Progenitor cell of endocrine pancreas (in vitro differentiated cells): ENCODE data around the gene CEP20. TPM values are rescaled to one million over a fixed set of nuclear protein-coding genes. Genes with fewer than 3 reads are reported as not detected.

Experiments used
- DNase-seq: peaks from one replicate; pipeline ENCODE4 v3.0.0; 2021; ENCODE audit warnings: low spot score; ENCODE audit not compliant: unreplicated experiment
- H3K27ac Mint-ChIP-seq: 2 replicates; pipeline ENCODE4 v1.8.0; 2021; ENCODE audit warnings: mild to moderate bottlenecking, moderate library complexity, mixed read lengths
- H3K27me3 Mint-ChIP-seq: 2 replicates; pipeline ENCODE4 v1.8.0; 2021; ENCODE audit warnings: mixed read lengths
- H3K36me3 Mint-ChIP-seq: 2 replicates; pipeline ENCODE4 v1.8.0; 2022; ENCODE audit warnings: mixed read lengths; ENCODE audit not compliant: insufficient read depth
- H3K4me1 Mint-ChIP-seq: 2 replicates; pipeline ENCODE4 v1.8.0; 2021; ENCODE audit warnings: low read depth, mixed read lengths
- H3K4me3 Mint-ChIP-seq: 2 replicates; pipeline ENCODE4 v1.8.0; 2021; ENCODE audit warnings: low read depth, mild to moderate bottlenecking, moderate library complexity, mixed read lengths
- H3K9me3 Mint-ChIP-seq: 2 replicates; pipeline ENCODE4 v1.8.0; 2021; ENCODE audit warnings: low read depth, mixed read lengths
- CTCF ChIP-seq: fragments of 200-600 bp; sonication (generic); IDR thresholded peaks from one replicate; pipeline ENCODE4 v1.5.0; 2021; ENCODE audit warnings: antibody characterized with exemption, mild to moderate bottlenecking; ENCODE audit not compliant: unreplicated experiment
- total RNA-seq: library from RNA; stranded (reverse); gene quantifications from 2 replicates; pipeline ENCODE4 v1.2.1, GENCODE V29; 2021

CEP20 gene
- total RNA-seq, 1 donor from 2014 or later = 23.8 TPM

DNA sequence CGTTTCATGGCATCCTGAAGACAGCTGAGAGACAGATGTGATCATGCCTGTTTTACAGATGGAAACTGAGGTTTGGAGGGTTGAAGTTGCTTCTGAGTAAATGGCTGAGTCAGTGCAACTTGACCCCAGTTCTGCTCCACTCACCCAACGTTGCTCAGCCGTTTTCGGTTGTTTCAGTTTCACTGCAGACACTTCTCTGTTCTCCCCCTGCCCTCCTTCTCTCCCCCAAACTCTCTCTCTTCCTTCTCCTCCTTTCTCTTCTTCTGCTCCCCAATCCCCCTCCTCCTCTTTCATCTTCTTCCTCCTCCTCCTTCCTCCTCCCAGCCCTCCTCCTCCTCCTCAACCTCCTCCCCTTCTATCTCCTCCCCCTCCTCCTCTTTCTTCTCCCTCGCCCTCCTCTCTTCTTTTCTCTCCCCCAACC, 9.4 kb upstream of the CEP20 start:
- H3K36me3 Mint-ChIP-seq = no peaks in the 10 kb centered on the region
- H3K4me1 Mint-ChIP-seq = peaks cover 2% of the 10 kb centered on the region
- H3K27me3 Mint-ChIP-seq = no peaks in the 10 kb centered on the region
- no peak for TF ChIP-seq CTCF
- DNase-seq = no peak
- H3K4me3 Mint-ChIP-seq = no peak overlapping the region
- no peak overlapping the region for H3K27ac Mint-ChIP-seq
- H3K9me3 Mint-ChIP-seq = no peaks in the 10 kb centered on the region

DNA sequence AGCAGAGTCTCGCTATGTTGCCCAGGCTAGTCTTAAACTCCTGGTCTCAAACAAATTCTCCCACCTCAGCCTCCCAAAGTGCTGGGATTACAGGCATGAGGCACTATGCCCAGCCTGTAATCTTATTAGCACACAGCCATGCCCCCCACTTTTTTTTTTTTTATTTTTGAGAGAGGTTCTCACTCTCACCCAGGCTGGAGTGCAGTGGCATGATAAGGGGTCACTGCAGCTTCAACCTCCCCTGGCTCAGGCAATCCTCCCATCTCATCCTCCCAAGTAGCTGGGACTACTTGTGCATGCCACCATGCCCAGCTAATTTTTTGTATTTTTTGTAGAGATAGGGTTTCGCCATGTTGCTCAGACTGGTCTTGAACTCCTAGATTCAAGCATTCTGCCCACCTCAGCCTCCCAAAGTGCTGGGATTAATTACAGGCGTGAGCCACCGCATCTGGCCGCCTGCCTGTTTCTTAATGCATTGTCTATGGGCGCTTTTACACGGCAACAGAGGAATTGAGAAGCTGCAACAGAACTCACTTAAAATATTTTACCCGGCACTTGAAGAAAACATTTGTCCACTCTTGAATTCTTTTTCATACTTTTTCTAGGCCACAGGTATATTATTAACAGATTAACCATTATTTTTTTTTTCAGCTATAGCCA, 8.8 kb upstream of the CEP20 start:
- H3K4me3 Mint-ChIP-seq = no peak overlapping the region
- peaks cover 2% of the 10 kb centered on the region for H3K4me1 Mint-ChIP-seq
- H3K36me3 Mint-ChIP-seq = no peaks in the 10 kb centered on the region
- H3K9me3 Mint-ChIP-seq = no peaks in the 10 kb centered on the region
- H3K27ac Mint-ChIP-seq = no peak overlapping the region
- TF ChIP-seq CTCF = no peak
- no peak for DNase-seq
- H3K27me3 Mint-ChIP-seq = no peaks in the 10 kb centered on the region

- peaks cover 1% of the 10 kb centered on the region for H3K4me1 Mint-ChIP-seq
- no peak for DNase-seq
- H3K9me3 Mint-ChIP-seq = no peaks in the 10 kb centered on the region
- no peak overlapping the region for H3K4me3 Mint-ChIP-seq
- H3K36me3 Mint-ChIP-seq = no peaks in the 10 kb centered on the region
- H3K27ac Mint-ChIP-seq = no peak overlapping the region
- no peaks in the 10 kb centered on the region for H3K27me3 Mint-ChIP-seq
- TF ChIP-seq CTCF = no peak
Observed at GRCh38 chr16:15894571-15895374, 6.4 kb upstream of the CEP20 start.

GRCh38 chr16:15891508-15891907, 3.1 kb upstream of the CEP20 start:
- no peak overlapping the region for H3K4me3 Mint-ChIP-seq
- H3K27ac Mint-ChIP-seq = no peak overlapping the region
- DNase-seq = no peak
- H3K27me3 Mint-ChIP-seq = no peaks in the 10 kb centered on the region
- H3K36me3 Mint-ChIP-seq = no peaks in the 10 kb centered on the region
- peaks cover 14% of the 10 kb centered on the region for H3K4me1 Mint-ChIP-seq
- no peaks in the 10 kb centered on the region for H3K9me3 Mint-ChIP-seq
- no peak for TF ChIP-seq CTCF

DNA sequence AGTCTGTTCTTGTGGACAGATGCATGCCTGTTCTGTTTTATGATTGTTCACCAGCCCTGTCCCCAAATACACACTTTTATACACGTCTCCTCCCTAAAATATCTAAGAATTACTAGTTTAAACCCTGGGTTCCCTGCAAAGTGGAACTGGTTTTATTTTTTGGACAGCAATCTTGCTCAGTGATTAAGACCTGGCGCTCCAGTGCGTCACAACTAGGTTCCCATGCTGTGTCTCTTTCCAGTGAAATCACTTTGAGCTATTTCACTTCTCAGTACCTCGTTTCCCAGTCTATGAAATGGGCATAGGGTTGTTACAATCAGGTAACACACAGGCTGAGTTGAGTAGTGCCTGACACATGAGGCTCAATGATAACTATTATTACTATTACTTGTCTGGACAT, 1.1 kb downstream of the CEP20 start:
- peaks cover 21% of the 10 kb centered on the region for H3K4me1 Mint-ChIP-seq
- no peak for TF ChIP-seq CTCF
- H3K27ac Mint-ChIP-seq = peak overlapping the region; percentile 98
- no peaks in the 10 kb centered on the region for H3K9me3 Mint-ChIP-seq
- H3K27me3 Mint-ChIP-seq = no peaks in the 10 kb centered on the region
- peaks cover 2% of the 10 kb centered on the region for H3K36me3 Mint-ChIP-seq
- peak overlapping the region; percentile 100 for H3K4me3 Mint-ChIP-seq
- DNase-seq = no peak
